Measurements from ENCODE around the gene USH1C.

The USH1C gene

GRCh38 chr11:17489751-17490150, 54.5 kb downstream of the USH1C start:
- ATAC-seq: no peak
- TF ChIP-seq SNAI2 (CRISPR knock-in tag; IDR thresholded peaks at IDR 0.05) (no peak), ZNF8 (CRISPR knock-in tag; IDR thresholded peaks at IDR 0.05) (no peak), PPARA (CRISPR knock-in tag; IDR thresholded peaks at IDR 0.05; ENCODE audit: borderline replicate concordance) (no peak), ZC3H10 (CRISPR knock-in tag; IDR thresholded peaks at IDR 0.05) (no peak), ZNF565 (CRISPR knock-in tag; conservative IDR thresholded peaks at IDR 0.05; ENCODE audit: low read depth) (no peak), ARNTL (CRISPR knock-in tag; IDR thresholded peaks at IDR 0.05; ENCODE audit: borderline replicate concordance, low read depth) (no peak), TSHZ2 (CRISPR knock-in tag; IDR thresholded peaks at IDR 0.05) (no peak), PATZ1 (CRISPR knock-in tag; IDR thresholded peaks at IDR 0.05; ENCODE audit: borderline replicate concordance) (no peak), ZFP30 (CRISPR knock-in tag; IDR thresholded peaks at IDR 0.05) (no peak), RARB (CRISPR knock-in tag; IDR thresholded peaks at IDR 0.05) (no peak), OSR1 (CRISPR knock-in tag; IDR thresholded peaks at IDR 0.05) (no peak), CREB5 (CRISPR knock-in tag; IDR thresholded peaks at IDR 0.05; ENCODE audit: low read depth) (no peak), TCF4 (CRISPR knock-in tag; IDR thresholded peaks at IDR 0.05; ENCODE audit: borderline replicate concordance) (no peak), CSDC2 (CRISPR knock-in tag; IDR thresholded peaks at IDR 0.05) (no peak), ZFP3 (CRISPR knock-in tag; IDR thresholded peaks at IDR 0.05) (no peak), CSRNP3 (CRISPR knock-in tag; IDR thresholded peaks at IDR 0.05) (no peak), GLIS3 (CRISPR knock-in tag; IDR thresholded peaks at IDR 0.05) (no peak), ESRRG (CRISPR knock-in tag; IDR thresholded peaks at IDR 0.05) (no peak)

GRCh38 chr11:17488563-17488962, 55.7 kb downstream of the USH1C start:
- ATAC-seq: no peak
- TF ChIP-seq TCF4 (CRISPR knock-in tag; IDR thresholded peaks at IDR 0.05; ENCODE audit: borderline replicate concordance): no peak
- TF ChIP-seq ZNF565 (CRISPR knock-in tag; conservative IDR thresholded peaks at IDR 0.05; ENCODE audit: low read depth): no peak
- TF ChIP-seq TSHZ2 (CRISPR knock-in tag; IDR thresholded peaks at IDR 0.05): no peak
- no peak for TF ChIP-seq CSDC2 (CRISPR knock-in tag; IDR thresholded peaks at IDR 0.05)
- TF ChIP-seq ZFP3 (CRISPR knock-in tag; IDR thresholded peaks at IDR 0.05): no peak
- TF ChIP-seq POU6F1 (CRISPR knock-in tag; IDR thresholded peaks at IDR 0.05; ENCODE audit: borderline replicate concordance, low read depth): no peak
- no peak for TF ChIP-seq ISL1 (CRISPR knock-in tag; IDR thresholded peaks at IDR 0.05)
- TF ChIP-seq ZC3H10 (CRISPR knock-in tag; IDR thresholded peaks at IDR 0.05): no peak
- no peak for TF ChIP-seq OSR1 (CRISPR knock-in tag; IDR thresholded peaks at IDR 0.05)
- TF ChIP-seq ZNF8 (CRISPR knock-in tag; IDR thresholded peaks at IDR 0.05): no peak
- no peak for TF ChIP-seq ESRRG (CRISPR knock-in tag; IDR thresholded peaks at IDR 0.05)
- TF ChIP-seq TOX (CRISPR knock-in tag; IDR thresholded peaks at IDR 0.05; ENCODE audit: borderline replicate concordance): no peak
- no peak for TF ChIP-seq BACH2 (CRISPR knock-in tag; IDR thresholded peaks at IDR 0.05; ENCODE audit: borderline replicate concordance)
- no peak for TF ChIP-seq ARNTL (CRISPR knock-in tag; IDR thresholded peaks at IDR 0.05; ENCODE audit: borderline replicate concordance, low read depth)
- TF ChIP-seq SNAI2 (CRISPR knock-in tag; IDR thresholded peaks at IDR 0.05): no peak
- TF ChIP-seq ZFP30 (CRISPR knock-in tag; IDR thresholded peaks at IDR 0.05): no peak
- TF ChIP-seq CSRNP3 (CRISPR knock-in tag; IDR thresholded peaks at IDR 0.05): no peak
- TF ChIP-seq PPARA (CRISPR knock-in tag; IDR thresholded peaks at IDR 0.05; ENCODE audit: borderline replicate concordance): no peak
- TF ChIP-seq CREB5 (CRISPR knock-in tag; IDR thresholded peaks at IDR 0.05; ENCODE audit: low read depth): no peak

Data from SK-N-SH treated with all-trans-retinoic acid at 6 μM for 48 hours (cell line).